ENCODE results near the gene CD59. TPM values are rescaled to one million over a fixed set of nuclear protein-coding genes. Genes with fewer than 3 reads are reported as not detected.

The CD59 gene
- total RNA-seq, 2 experiments from 2014 or later: 33.7 to 35.1 TPM

- ATAC-seq: no peak
- Mint-ChIP-seq H3K4me1 (ENCODE audit: low read depth) (peaks cover 42% of the 10 kb centered on the region), H3K4me3 (no peak overlapping the region), H3K27ac (no peak overlapping the region), H3K36me3 (ENCODE audit: low read depth) (peaks cover 14% of the 10 kb centered on the region), H3K27me3 (ENCODE audit: low read depth) (no peaks in the 10 kb centered on the region), H3K9me3 (ENCODE audit: insufficient read depth) (no peaks in the 10 kb centered on the region)
- ChIA-PET POLR2A (interaction anchor here (1.0 kb wide), 1 partner anchor 11 kb away, joined by 4 read pairs; no protein-coding TSS in a partner anchor), CTCF (interaction anchor here (0.6 to 1.4 kb wide), 5 partner anchors 9 to 23 kb away, joined by 3 to 4 read pairs (median 3); no protein-coding TSS in a partner anchor)
- no peak for DNase-seq
Measured at GRCh38 chr11:33724644-33725035, 11.6 kb downstream of the CD59 start.

GRCh38 chr11:33723238-33723881 is 12.9 kb downstream of the CD59 start:
- no peaks in the 10 kb centered on the region for H3K27me3 Mint-ChIP-seq (ENCODE audit: low read depth)
- H3K4me3 Mint-ChIP-seq: no peak overlapping the region
- DNase-seq (no peak), ATAC-seq (peak; percentile 19)
- no peaks in the 10 kb centered on the region for H3K9me3 Mint-ChIP-seq (ENCODE audit: insufficient read depth)
- no peak overlapping the region for H3K27ac Mint-ChIP-seq
- ChIA-PET CTCF (interaction anchor here (1.1 to 1.4 kb wide), 3 partner anchors 10 to 21 kb away, joined by 3 to 4 read pairs (median 3); no protein-coding TSS in a partner anchor), POLR2A (interaction anchor here (0.5 kb wide), 1 partner anchor 41 kb away, joined by 3 read pairs; no protein-coding TSS in a partner anchor)
- peaks cover 13% of the 10 kb centered on the region for H3K36me3 Mint-ChIP-seq (ENCODE audit: low read depth)
- H3K4me1 Mint-ChIP-seq (ENCODE audit: low read depth): peaks cover 44% of the 10 kb centered on the region

DNA sequence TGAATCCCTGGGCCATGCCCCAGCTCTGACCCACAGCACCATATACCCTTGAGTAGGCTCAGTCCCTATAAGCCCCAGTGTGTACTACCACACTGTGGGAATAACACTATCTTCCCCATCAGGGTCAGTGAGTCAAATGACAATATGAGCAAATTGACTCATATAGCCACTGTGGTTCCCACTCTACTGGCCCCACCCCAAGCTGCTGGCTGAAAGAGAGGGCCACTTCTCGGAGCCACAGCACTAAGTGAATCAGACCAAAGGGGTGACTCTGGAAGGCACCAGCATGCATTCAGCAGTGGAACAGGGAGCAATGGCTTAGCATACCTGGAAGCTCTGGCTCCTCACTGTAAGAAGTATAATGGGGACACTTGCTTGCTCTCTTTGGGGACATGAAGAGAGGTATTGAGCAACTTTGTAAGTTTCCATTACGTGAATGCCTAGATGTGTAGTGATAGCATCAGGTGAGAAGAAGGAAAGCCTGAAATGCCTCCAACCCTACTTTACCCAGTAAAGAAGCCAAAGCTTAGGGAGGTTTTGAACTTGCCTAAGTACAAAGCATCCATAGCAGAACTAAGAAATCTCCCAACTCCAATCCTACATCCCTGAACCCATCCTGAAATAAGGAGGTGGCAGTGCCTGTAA is 13.5 kb downstream of the CD59 start:
- ATAC-seq: peak; percentile 37
- peak overlapping the region; percentile 68 for H3K27ac Mint-ChIP-seq
- no peaks in the 10 kb centered on the region for H3K27me3 Mint-ChIP-seq (ENCODE audit: low read depth)
- DNase-seq: peak; percentile 40
- H3K4me3 Mint-ChIP-seq: no peak overlapping the region
- ChIA-PET CTCF (interaction anchor here (3.6 kb wide), 1 partner anchor 20 kb away, joined by 21 read pairs; no protein-coding TSS in a partner anchor), POLR2A (interaction anchor here (0.5 to 1.1 kb wide), 3 partner anchors 13 to 464 kb away, joined by 3 to 4 read pairs (median 3); no protein-coding TSS in a partner anchor)
- peaks cover 44% of the 10 kb centered on the region for H3K4me1 Mint-ChIP-seq (ENCODE audit: low read depth)
- no peaks in the 10 kb centered on the region for H3K9me3 Mint-ChIP-seq (ENCODE audit: insufficient read depth)
- peaks cover 13% of the 10 kb centered on the region for H3K36me3 Mint-ChIP-seq (ENCODE audit: low read depth)

DNA sequence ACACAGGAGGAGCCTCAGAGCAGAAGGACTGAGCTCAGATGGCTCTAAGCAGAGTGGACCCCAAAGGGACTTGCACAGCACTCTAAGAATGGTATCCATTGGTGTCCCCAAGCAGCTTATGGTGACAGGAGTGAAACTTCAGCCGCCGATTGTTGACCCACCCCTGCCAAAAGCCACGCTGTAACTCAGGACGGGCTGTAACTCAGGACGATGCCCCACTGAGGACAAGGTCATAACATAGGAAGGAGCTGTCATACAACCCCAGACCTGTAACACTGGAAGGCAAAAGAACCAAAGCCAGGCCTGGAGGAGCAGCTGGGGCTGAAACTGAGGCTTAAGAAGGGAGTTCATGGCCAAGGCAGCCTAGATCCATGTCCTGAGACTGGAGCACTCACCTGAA is 14.2 kb downstream of the CD59 start:
- peak; percentile 8 for ATAC-seq
- POLR2A ChIA-PET: interaction anchor here (0.5 to 1.1 kb wide), 2 partner anchors 14 to 463 kb away, joined by 3 to 4 read pairs; no protein-coding TSS in a partner anchor
- H3K4me1 Mint-ChIP-seq (ENCODE audit: low read depth): peaks cover 44% of the 10 kb centered on the region
- no peak for DNase-seq
- no peaks in the 10 kb centered on the region for H3K27me3 Mint-ChIP-seq (ENCODE audit: low read depth)
- no peak overlapping the region for H3K4me3 Mint-ChIP-seq
- CTCF ChIA-PET: interaction anchor here (3.6 kb wide), 1 partner anchor 20 kb away, joined by 21 read pairs; no protein-coding TSS in a partner anchor
- no peak overlapping the region for H3K27ac Mint-ChIP-seq
- H3K36me3 Mint-ChIP-seq (ENCODE audit: low read depth): peaks cover 13% of the 10 kb centered on the region
- no peaks in the 10 kb centered on the region for H3K9me3 Mint-ChIP-seq (ENCODE audit: insufficient read depth)

- Mint-ChIP-seq H3K4me3 (no peak overlapping the region), H3K4me1 (ENCODE audit: low read depth) (peaks cover 44% of the 10 kb centered on the region), H3K27me3 (ENCODE audit: low read depth) (no peaks in the 10 kb centered on the region), H3K27ac (no peak overlapping the region), H3K9me3 (ENCODE audit: insufficient read depth) (no peaks in the 10 kb centered on the region), H3K36me3 (ENCODE audit: low read depth) (peaks cover 13% of the 10 kb centered on the region)
- ATAC-seq (no peak), DNase-seq (no peak)
- ChIA-PET POLR2A (interaction anchor here (1.1 kb wide), 1 partner anchor 14 kb away, joined by 4 read pairs; no protein-coding TSS in a partner anchor), CTCF (interaction anchor here (3.6 kb wide), 1 partner anchor 21 kb away, joined by 21 read pairs; no protein-coding TSS in a partner anchor)
Measured at GRCh38 chr11:33721426-33721825, 14.8 kb downstream of the CD59 start.

DNA sequence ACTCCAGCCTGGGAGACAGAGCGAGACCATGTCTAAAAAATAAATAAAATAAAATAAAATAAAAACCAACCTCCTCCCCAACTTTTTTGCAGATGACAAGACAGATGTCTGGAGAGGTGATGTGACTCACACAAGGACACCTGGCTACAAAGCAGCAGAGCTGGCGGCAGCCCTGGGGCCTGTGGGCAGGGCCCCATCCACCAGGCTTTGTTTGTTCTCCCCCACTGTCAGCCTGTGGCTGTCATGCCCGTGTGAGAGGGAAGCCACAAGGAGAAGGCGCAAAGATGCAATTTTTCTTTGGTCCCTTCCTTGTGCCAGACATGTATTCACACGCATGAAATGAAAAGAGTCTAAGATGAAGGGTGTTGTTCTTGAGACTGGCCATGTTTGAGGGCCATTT is 16.6 kb downstream of the CD59 start:
- ChIA-PET POLR2A (no interaction called here), CTCF (interaction anchor here (1.2 to 3.6 kb wide), 3 partner anchors 13 to 91 kb away, joined by 3 to 21 read pairs (median 3); no protein-coding TSS in a partner anchor)
- H3K27ac Mint-ChIP-seq: no peak overlapping the region
- ATAC-seq (no peak), DNase-seq (no peak)
- peaks cover 43% of the 10 kb centered on the region for H3K4me1 Mint-ChIP-seq (ENCODE audit: low read depth)
- no peaks in the 10 kb centered on the region for H3K27me3 Mint-ChIP-seq (ENCODE audit: low read depth)
- H3K36me3 Mint-ChIP-seq (ENCODE audit: low read depth): peaks cover 13% of the 10 kb centered on the region
- no peak overlapping the region for H3K4me3 Mint-ChIP-seq
- H3K9me3 Mint-ChIP-seq (ENCODE audit: insufficient read depth): no peaks in the 10 kb centered on the region

DNA sequence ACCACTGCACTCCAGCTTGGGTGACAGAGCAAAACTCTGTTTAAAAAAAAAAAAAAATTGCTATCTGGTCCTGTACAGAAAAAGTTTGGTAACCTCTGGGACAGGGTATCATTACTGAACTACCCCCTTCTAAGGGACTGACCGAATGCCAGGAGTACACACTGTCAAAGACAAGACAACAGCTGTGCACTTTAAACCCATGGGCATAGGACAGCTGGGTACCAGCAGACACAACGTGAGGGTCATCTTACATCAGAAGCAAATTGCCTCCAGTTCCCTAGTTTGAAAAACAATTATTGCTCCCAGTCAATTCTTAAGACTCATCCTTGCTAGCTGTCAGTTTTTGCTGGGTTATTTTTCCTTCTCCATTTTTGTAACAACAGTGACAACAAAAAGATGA is 17.8 kb downstream of the CD59 start:
- Mint-ChIP-seq H3K4me1 (ENCODE audit: low read depth) (peaks cover 32% of the 10 kb centered on the region), H3K27me3 (ENCODE audit: low read depth) (no peaks in the 10 kb centered on the region), H3K27ac (no peak overlapping the region), H3K4me3 (no peak overlapping the region), H3K9me3 (ENCODE audit: insufficient read depth) (no peaks in the 10 kb centered on the region), H3K36me3 (ENCODE audit: low read depth) (peaks cover 13% of the 10 kb centered on the region)
- POLR2A ChIA-PET: no interaction called here
- CTCF ChIA-PET: interaction anchor here (1.6 to 4.0 kb wide), 2 partner anchors 23 to 92 kb away, joined by 3 to 58 read pairs; no protein-coding TSS in a partner anchor
- no peak for DNase-seq
- no peak for ATAC-seq

- no peak for DNase-seq
- Mint-ChIP-seq H3K9me3 (ENCODE audit: insufficient read depth) (no peaks in the 10 kb centered on the region), H3K36me3 (ENCODE audit: low read depth) (peaks cover 10% of the 10 kb centered on the region), H3K4me3 (no peak overlapping the region), H3K27ac (no peak overlapping the region), H3K27me3 (ENCODE audit: low read depth) (no peaks in the 10 kb centered on the region), H3K4me1 (ENCODE audit: low read depth) (peaks cover 11% of the 10 kb centered on the region)
- CTCF ChIA-PET: interaction anchor here (0.8 to 4.0 kb wide), 18 partner anchors 8 to 116 kb away, joined by 3 to 58 read pairs (median 4); partner anchors contain the start of genes C11orf91 and CD59
- POLR2A ChIA-PET: interaction anchor here (0.5 to 1.8 kb wide), 2 partner anchors 19 to 916 kb away, joined by 3 to 6 read pairs; no protein-coding TSS in a partner anchor
- ATAC-seq: no peak
Measured at GRCh38 chr11:33716243-33716642, 20.0 kb downstream of the CD59 start.

DNA sequence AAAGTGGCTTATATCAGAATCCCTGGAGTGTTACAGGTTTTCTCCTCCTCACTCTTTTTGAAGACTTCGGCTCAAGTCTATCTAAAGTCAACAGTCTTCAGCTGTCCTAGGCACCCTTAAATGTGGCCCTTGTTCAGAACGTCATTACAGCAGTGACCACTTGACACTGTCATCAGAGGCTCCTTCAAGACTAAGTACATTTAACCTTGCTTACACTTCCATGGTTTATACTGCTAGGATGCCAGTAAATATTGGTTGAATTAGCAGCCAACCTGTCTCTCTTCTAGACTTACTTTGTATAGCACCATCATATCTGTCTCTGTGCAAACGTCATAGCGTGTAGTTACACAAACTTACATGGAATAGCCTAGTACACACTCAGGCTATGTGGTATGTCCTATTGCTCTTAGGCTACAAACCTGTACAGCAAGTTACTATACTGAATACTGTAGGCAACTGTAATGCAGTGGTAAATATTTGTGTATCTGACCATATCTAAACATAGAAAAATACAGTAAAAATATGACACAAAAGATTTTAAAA is 22.3 kb downstream of the CD59 start:
- Mint-ChIP-seq H3K36me3 (ENCODE audit: low read depth) (peaks cover 2% of the 10 kb centered on the region), H3K9me3 (ENCODE audit: insufficient read depth) (no peaks in the 10 kb centered on the region), H3K4me3 (no peak overlapping the region), H3K27me3 (ENCODE audit: low read depth) (no peaks in the 10 kb centered on the region), H3K27ac (no peak overlapping the region), H3K4me1 (ENCODE audit: low read depth) (no peaks in the 10 kb centered on the region)
- CTCF ChIA-PET: interaction anchor here (0.9 to 2.0 kb wide), 3 partner anchors 12 to 95 kb away, joined by 3 to 10 read pairs (median 4); no protein-coding TSS in a partner anchor
- POLR2A ChIA-PET: no interaction called here
- ATAC-seq: no peak
- no peak for DNase-seq

- no peak overlapping the region for H3K4me3 Mint-ChIP-seq
- no peaks in the 10 kb centered on the region for H3K27me3 Mint-ChIP-seq (ENCODE audit: low read depth)
- ChIA-PET POLR2A (no interaction called here), CTCF (interaction anchor here (0.9 to 2.0 kb wide), 3 partner anchors 12 to 95 kb away, joined by 3 to 10 read pairs (median 4); no protein-coding TSS in a partner anchor)
- no peak overlapping the region for H3K27ac Mint-ChIP-seq
- ATAC-seq (no peak), DNase-seq (no peak)
- no peaks in the 10 kb centered on the region for H3K4me1 Mint-ChIP-seq (ENCODE audit: low read depth)
- H3K9me3 Mint-ChIP-seq (ENCODE audit: insufficient read depth): no peaks in the 10 kb centered on the region
- H3K36me3 Mint-ChIP-seq (ENCODE audit: low read depth): peaks cover 3% of the 10 kb centered on the region
Measured at GRCh38 chr11:33713151-33713855, 22.9 kb downstream of the CD59 start.

DNA sequence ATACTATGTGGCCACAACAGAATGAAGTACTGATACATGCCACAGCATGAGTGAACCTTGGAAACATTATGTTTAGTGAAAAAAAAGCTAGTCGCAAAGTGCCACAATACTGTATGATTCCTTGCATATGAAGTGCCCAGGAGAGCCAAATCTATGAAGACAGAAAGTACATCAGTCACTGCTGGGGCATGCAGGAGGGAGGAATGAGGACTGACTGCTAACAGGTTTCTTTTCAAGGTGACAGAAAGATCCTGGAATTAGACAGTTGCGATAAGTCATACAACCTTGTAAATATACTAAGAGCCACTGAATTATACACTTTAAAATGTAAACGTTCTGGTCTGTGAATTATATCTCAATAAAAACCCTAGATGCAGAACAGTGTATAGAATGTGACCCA is 23.8 kb downstream of the CD59 start:
- DNase-seq: no peak
- Mint-ChIP-seq H3K9me3 (ENCODE audit: insufficient read depth) (no peaks in the 10 kb centered on the region), H3K27me3 (ENCODE audit: low read depth) (no peaks in the 10 kb centered on the region), H3K4me1 (ENCODE audit: low read depth) (no peaks in the 10 kb centered on the region), H3K36me3 (ENCODE audit: low read depth) (peaks cover 3% of the 10 kb centered on the region), H3K4me3 (no peak overlapping the region), H3K27ac (no peak overlapping the region)
- ATAC-seq: no peak
- ChIA-PET CTCF (no interaction called here), POLR2A (no interaction called here)

All from activated CD8-positive, alpha-beta T cell treated with anti-CD3 and anti-CD28 coated beads, Interleukin-2, amount 10 ng/mL, durations not matched to agents 7 days and 5 days (primary cell).